GM21423 (cell line): Measurements from ENCODE around the gene THBS2.
"Not testable (repeated sequence)": the region's sequence is repeated elsewhere in the genome, so short reads cannot be mapped to it uniquely, and the experiment has no call there.

Experiments used
- ATAC-seq: cut with Tn5 transposase; IDR thresholded peaks from one replicate; pipeline ENCODE4 v1.9.1; 2021; ENCODE audit warnings: mild to moderate bottlenecking, moderate library complexity; ENCODE audit not compliant: unreplicated experiment

Gene THBS2

DNA sequence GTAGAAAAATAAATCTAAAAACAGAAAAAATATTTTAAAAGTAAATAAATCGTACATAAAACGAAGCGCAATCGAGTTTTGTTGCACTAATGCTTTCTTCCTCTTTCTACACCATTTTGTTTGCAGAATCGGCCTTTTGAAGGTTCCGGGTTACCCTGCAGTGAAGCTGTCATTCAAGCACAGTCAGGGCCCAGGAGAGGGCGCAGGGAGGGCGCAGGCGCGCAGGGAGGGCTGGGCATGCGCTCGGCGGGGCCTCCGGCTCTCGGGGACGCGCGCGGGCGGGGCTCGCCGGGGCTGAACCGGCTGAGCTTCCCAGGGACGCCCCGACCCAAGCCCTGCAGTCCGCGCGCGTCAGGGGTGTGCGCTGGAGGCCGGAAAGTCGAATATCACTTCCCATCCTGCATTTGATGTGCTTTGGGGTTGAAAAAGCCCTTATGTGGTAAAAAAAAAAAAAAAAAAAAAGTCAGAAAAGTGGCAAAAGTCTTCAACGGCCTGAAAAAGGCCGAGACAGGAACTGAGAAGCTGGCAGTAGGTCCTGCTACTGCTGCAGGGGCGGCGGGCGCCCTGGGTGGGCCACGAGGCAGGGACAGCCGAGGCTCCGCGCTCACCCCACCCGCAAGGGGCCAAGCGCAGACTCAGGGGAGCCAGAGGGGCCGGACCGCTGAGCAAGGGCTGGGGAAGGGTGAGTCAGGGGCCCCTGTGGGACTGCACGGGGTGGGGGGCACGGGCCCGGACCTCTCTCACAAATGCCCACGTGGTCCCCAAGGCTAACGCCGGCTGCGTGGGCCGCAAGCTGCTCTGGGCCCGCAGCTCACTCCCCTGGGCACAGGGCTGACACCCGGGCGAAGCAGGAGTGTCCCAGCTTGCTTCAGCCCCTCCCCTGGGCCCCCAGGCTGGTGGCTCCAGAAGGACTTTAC is 40.5 kb downstream of the THBS2 start:
- ATAC-seq: peak; percentile 100

DNA sequence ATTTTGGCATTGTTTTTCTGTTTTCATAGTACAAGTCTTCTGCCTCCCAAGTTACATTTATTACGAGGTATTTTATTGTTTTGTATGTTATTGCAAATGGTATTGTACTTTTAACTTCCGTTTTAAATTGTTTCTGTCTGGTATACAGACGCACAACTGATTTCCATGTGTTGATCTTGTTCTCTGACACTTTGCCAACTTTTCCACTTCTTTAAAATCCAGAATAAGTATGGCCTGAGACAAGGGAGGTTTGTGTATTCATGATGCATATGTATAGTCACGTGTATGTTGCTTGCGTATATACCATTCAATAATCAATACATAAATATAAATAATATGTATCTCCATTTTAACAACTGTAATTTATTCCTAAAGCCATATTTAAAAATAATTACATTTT is 41.2 kb downstream of the THBS2 start:
- ATAC-seq: no peak

DNA sequence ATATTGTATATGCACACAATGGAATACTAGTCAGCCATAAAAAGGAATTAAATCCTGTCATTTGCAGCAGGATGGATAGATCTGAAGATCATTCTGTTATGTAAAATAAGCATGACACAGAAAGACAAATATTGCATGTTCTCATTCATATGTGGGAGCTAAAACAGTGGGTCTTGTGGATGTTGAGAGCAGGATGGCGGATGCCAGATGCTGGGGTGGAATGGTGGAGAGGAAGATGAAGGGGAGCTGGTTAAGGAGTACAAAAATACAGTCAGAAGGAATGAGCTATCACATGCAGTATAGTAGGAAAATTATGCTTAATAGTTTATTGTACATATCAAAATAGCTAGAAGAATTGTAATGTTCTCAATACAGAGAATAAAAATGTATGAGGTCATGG is 41.8 kb downstream of the THBS2 start:
- no peak for ATAC-seq

DNA sequence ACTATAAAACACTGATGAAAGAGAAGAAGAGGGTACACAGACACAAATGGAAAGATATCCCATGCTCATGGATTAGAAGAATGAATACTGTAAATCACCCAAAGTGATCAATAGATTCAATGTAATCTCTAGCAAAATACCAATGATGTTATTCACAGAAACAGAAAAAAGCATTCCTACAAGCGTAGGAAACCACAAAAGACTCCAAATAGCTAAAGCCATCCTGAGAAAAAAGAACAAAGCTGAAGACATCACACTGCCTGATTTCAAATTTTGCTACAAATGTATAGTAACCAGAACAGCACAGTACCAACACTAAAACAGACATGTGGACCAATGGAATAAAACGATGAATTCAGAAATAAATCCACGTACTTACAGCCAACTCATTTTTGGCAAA is 43.0 kb downstream of the THBS2 start:
- no peak for ATAC-seq

DNA sequence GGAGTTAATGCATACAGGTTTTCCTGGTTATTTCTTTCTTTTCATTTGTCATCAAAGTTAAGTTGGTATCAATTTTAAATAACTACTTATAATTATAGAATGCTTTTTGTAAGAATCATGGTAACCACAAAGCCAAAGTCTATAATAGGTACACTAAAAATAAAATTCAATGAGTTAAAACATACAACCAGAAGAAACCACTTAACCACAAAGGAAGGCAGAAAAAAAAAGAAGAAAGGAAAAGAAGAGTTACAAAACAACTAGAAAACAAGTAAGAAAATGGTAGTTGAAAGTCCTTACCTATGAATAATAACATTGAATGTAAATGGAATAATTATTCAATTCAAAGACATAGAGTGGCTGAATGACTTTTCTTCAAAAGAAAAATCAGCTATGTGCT is 45.6 kb downstream of the THBS2 start:
- ATAC-seq: no peak

DNA sequence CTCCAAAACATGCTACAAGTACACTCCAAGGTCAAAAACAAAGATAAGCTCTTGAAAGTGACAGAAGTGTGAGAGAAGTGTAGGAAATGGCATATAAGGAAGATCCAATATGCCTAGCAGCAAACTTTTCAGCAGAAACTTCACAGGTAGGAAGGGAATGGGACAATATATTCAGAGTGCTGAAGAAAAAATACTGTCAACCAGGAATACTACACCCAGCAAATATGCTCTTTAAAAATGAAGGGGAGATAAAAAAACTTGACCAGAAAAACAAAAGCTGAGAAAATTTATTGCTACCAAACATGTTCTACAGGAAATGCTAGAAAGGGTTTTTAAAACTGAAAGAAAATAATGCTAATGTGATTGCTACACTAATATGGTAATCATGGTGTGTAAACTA is 46.2 kb downstream of the THBS2 start:
- ATAC-seq: no peak

DNA sequence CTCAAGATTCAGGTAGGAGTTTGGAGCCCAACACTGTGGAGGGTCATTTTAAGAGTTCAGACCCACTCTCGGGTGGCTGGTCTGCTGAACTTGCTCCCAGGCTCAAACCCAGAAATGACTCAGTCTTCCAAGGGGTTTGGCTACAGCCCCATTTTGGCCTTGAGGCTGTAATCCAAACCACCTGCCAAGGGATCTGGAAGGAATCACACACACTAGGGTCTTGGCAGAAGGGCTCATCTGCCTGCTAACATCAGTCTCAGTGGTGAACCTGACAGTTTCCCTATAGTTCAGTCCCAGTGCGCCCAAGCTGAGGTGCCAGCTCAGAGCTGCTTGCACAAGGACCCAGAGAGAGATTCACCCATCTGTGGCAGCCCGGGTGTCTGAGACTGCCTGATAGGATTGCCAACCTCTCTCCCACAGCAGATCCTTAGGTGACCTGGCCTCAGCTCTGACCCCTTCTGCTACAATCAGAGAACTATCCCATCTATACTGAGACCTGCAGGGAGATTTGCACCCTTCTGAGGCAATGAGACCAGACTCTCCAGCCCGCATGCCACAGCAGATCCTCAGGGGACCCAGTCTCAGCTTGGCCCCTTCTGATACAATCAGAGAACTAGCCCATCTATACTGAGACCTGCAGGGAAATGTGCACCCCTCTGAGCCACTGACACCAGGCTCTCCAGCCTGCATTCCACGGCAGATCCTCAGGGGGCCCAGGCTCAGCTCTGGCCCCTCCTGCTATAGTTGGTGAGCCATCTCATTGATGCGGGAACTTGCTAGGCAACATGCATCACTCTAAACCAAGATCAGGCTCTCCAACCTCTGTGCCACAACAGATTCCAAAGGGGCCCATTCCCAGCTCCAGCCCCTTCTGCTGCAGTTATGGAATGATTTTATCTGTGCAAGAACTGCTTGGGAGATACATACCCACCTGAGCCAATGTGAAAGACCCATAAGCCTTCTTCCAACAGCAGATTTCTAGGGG is 48.2 kb downstream of the THBS2 start:
- ATAC-seq: no peak

DNA sequence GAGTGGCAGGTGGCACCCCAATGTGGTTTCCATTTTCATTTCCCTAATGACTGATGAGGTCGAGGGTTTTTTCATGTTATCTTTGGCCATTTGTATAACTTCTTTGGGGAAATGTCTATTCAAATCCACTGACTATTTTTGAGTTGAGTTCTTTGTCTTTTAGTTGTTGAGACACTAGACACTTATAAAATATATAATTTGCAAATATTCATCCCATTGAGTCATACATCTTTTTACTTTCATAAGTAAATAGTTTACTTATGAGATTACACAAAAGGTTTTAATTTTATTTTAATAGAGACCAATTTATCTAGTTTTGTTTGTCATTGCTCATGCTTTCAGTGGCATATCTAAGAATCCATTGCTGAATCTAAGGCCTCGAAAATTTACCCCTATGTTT is 49.5 kb downstream of the THBS2 start:
- no peak for ATAC-seq

DNA sequence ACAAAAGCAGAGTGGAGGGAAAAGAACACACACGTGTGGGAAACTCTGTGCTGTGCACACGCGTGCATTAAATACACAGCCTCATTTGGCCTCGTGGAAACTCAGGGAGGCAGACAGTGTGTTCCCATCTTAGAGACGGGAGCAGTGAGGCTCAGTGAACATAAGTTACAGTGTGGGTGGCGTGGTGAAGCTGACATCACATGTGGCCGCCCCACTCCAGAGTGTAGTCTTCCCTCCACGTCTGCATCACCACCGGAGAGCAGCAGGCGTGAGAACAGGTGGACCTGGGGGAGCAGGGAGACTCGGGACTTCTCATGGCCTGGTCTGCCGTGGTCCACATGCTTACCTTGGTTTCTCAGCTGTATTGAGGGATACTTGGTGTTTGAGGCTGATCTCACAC is 51.7 kb downstream of the THBS2 start:
- no peak for ATAC-seq

DNA sequence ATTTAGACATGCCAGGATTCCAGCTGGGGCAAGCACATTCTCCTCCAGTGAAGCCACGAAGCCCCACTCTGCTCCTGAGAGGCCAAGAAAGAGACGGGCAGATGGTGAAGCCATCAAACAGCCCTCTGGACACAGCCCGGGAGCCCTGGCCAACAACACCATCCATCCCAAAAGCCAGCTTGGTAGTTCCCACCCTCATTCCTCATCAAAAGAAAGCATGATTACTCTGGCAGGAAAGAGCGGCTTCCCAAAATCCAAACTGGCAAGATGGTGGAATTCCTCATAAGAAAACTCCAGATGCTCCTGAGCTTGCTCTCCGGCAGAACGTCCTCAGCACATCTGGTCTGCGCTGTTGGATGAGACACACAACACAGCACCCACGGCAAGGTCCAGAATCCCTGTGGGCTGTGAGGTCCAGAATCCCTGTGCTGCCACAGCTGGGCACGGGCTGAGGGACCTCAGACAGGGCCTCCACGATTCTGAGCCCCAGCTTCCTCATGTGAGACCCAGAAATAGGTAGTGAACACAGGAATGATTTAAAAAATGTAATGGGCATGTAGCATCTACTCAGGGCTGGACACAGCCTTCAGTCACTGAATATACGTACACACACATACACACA is 52.6 kb downstream of the THBS2 start:
- no peak for ATAC-seq

DNA sequence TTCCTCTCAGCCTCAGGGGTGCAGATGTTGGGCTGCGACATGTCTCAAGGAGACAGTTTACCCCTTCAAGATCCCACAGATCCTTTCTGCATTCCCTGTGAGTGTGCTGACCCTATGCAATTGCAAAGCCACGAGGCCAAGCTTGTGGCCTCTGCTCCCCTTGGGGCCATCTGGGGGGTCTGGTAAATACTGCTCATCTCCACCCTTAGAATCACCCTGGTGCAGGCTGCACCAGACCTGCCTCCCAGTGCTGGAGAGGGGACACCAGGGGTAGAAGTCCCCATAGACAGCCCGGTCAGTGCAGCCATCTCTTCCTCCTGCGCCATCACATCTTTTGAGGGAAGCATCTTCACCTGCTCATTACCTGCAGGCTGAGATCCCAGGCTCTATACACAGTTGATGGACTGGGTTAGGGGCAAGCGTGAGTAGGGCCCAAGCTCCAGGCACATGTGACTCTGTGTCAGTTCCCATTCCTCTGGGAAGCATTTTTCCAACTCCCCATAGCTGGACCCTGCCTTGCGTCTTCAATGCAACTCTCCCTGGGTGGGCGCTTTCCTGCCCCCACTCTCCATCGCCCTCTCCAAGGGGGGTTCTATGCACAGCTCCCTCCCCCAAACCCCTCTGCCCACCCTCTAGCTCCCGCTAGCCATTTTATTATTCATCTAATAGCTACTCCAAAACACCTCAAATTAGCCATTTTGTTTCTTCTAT is 53.9 kb downstream of the THBS2 start:
- ATAC-seq: no peak

DNA sequence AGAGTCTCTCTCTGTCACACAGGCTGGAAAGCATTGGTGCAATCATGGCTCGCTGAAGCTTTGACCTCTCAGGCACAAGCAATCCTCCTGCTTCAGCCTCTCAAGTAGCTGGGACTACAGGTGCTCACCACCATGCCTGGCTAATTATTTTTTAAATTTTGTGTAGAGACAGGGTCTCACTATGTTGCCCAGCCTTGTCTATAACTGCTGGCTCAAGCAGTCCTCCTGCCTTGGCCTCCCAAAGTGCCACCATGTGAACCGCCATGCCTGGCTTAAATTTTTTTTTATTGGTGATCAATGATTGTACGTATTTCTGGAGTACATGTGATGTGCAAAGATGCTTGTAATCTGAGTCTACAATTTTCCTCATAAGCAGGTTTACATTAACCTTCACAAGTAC is 54.8 kb downstream of the THBS2 start:
- no peak for ATAC-seq

DNA sequence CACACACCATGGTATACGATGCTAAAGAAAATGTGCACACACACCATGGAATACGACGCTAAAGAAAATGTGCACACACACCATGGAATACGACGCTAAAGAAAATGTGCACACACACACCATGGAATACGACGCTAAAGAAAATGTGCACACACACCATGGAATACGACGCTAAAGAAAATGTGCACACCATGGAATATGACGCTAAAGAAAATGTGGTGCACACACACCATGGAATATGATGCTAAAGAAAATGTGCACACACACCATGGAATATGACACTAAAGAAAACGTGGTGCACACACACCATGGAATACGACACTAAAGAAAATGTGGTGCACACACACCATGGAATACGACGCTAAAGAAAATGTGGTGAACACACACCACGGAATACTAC is 55.7 kb downstream of the THBS2 start:
- not testable (repeated sequence) for ATAC-seq

DNA sequence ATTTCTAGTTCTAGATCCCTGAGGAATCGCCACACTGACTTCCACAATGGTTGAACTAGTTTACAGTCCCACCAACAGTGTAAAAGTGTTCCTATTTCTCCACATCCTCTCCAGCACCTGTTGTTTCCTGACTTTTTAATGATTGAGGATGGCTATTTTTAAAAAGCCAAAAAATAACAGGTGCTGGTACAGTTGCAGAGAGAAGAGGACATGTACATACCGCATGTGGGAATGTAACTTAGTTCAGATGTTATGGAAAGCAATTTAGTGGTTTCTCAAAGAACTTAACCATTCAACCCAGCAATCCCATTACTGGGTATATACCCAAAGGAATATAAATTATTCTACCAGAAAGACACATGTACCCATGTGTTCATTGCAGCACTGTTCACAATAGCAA is 57.4 kb downstream of the THBS2 start:
- ATAC-seq: not testable (repeated sequence)

DNA sequence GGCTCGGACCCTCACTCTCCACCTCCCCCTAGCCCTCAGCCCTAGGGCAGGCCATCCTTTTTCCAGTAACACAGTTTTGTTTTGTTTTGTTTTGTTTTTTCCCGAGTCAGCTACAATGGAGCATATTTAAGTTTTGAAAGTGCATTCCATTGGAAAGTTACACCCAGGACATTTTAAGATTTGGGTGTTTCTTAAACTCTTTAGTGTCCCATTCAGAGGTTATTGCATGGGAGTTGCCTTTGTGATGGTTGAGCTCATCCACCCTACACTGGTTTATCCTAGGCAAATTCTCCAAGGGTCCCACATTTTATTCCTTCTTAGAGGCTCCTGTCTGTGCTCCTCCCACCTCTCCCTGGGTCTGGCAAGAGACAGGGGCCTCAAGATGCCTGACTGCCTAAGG is 58.9 kb downstream of the THBS2 start:
- ATAC-seq: no peak

DNA sequence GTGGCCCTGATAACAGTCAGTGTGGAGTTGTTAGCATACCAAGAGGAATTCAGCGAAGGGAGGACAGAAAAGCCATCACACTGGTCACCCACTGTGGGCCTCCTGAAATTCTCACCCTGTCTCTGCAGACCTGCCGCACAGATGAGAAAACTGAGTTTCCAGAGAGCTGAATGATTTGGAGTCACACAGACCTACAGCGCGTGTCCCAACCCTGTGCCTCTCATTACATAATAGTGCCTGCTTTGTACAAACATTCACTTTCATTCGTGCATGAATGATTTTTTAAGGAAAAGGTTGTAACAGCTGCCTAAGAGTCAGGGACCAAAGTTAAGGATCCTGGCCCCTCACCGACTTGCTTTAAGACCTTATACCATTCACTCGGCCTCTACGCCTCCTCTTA is 62.7 kb downstream of the THBS2 start:
- ATAC-seq: no peak

DNA sequence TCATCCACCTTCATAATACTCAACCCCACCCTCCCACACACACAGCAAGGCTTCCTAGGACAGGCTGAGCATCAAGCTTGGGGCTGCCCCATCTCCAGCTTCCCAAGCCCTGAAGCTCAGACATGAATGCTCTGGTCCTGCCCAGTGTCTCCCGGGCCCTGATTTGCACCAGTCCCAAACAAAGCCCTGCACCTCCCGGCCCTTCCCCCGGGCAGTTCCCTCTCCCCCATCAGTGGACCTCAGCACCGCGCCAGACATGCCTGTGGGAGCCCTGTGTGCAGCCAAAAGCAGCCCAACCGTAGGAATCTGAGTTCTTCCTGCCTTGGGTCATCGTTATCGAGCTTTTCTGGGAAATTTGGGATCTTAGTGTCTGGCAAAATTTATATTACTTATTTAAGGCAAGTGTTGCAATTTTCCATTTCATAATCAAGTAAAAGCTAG is 63.5 kb downstream of the THBS2 start:
- ATAC-seq: no peak

DNA sequence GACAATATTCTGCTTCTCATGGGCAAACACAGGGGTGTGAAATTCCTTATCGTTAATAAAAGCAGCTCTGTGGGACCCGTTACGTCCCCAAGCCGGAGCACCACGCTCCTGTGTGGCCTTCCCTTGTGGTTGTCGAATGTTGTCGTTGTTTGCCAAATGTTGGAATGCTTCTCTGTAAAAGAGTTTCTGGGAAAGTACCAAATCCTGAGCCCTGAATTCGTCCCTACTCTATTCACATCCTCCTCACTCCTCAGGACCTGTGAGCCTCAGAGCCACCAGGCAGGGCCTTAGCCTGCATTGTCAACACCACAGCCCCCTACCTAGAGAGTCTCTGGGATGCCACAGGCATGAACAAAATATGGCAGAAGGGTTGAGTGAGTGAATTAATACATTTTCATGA is 64.0 kb downstream of the THBS2 start:
- no peak for ATAC-seq

DNA sequence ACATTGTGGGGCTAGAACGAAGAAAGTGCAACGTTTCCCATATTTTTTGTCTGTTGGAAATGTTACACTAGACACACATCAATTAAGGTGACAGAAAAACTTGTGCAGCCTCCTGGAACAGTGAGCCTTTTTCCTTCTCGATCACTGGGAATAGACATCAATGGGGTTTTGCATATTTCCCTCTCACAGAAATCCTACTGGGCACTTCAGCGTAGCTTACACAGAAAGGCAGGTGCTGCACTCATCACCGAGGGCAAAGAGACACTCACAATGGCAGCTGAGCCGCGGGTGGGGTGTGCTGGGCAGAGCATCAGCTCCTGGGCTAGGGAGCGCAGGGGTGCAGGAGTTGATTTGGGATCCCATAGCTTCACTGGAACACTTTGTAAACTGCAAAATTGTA is 64.5 kb downstream of the THBS2 start:
- ATAC-seq: no peak

DNA sequence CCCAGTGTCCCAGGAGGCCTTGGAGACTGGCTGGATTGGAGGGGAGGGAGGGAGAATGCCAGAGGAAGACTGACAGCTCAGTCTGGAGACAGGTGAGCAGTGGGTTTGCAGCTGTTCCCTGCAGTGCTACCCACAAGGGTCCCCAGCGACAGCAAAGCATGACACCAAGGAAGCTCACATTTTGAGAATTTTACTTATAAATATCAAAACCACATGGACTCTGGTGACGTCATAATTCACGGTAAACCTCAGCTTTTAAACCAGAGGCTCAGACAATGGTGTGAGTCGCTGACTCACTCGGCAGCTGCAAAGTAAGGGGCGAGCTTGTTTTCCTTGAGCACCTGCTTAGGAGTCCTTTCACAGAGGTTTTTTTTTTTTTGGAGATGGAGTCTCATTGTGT is 65.2 kb downstream of the THBS2 start:
- ATAC-seq: no peak

DNA sequence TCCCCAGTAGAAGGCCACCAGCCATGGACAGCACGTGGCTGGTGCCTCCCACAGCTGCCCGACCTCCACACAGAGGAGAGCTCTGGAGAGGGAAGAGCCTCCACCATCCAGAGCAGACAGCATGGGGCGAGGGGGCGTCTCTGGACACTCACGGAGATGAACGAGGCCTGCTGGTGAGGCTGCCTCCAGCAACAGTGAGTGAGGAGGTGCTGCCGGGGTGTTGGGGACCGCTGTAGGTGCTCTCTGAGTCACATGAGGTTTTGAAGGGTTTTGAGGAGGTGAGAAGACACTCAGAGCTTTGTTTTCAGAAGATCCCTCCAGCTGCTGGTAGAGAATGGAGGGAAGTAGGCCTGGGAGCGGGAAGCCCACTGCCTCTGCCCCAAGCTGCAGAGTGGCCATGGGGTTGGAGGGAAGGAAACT is 65.6 kb downstream of the THBS2 start:
- ATAC-seq: no peak
